GM12872 (cell line): Measurements from ENCODE around the gene MYH6.

Experiments
- TF ChIP-seq, protein P1 (sequence below): IDR thresholded peaks from 3 replicates; pipeline ENCODE4 v1.5.1; 2011; ENCODE audit warnings: low read depth, mild to moderate bottlenecking, low read length, moderate library complexity; ENCODE audit not compliant: insufficient read depth

The MYH6 gene

DNA sequence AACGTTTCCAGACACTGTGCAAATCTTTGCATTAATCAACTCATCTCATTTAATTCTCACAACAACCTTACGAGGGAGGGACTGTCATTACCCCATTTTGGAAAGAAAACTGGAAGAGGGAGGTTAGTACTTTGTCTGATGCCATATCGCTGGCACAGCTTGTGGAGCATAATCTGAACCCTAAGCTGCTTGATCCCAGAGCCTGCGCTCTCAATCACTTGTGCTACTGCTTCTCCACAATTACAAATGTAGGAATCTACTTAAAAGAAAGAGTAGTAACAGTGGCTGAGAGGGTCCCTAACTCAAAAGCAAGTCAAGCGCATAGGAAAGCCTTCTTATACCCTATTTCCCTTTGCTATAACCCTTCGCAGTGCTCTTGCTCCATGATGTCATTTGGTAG is 46.3 kb downstream of the MYH6 start:
- TF ChIP-seq, protein P1, sequence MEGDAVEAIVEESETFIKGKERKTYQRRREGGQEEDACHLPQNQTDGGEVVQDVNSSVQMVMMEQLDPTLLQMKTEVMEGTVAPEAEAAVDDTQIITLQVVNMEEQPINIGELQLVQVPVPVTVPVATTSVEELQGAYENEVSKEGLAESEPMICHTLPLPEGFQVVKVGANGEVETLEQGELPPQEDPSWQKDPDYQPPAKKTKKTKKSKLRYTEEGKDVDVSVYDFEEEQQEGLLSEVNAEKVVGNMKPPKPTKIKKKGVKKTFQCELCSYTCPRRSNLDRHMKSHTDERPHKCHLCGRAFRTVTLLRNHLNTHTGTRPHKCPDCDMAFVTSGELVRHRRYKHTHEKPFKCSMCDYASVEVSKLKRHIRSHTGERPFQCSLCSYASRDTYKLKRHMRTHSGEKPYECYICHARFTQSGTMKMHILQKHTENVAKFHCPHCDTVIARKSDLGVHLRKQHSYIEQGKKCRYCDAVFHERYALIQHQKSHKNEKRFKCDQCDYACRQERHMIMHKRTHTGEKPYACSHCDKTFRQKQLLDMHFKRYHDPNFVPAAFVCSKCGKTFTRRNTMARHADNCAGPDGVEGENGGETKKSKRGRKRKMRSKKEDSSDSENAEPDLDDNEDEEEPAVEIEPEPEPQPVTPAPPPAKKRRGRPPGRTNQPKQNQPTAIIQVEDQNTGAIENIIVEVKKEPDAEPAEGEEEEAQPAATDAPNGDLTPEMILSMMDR: no peak

- TF ChIP-seq, protein P1: no peak
Observed at GRCh38 chr14:23361320-23361719, 46.8 kb downstream of the MYH6 start.

DNA sequence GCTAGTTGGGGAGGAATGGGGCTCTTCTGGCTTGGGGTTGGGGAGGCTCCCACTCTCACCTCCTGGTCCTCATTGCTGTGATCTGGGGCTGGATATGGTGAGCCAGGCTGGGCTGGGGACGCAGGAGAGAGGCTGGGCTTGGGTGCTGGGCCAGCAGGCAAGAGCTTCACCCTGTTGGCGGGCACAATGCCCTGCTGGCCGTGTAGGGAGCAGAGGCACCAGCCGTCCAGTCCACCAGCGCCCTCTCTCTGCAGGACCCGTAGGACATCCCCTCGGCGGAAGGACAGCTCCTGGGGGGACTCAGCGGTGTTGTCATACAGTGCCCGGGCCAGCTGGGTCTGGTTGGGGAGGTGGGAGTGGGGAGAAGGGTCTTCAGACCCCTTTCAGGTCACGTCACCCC is 47.6 kb downstream of the MYH6 start:
- TF ChIP-seq, protein P1: no peak

DNA sequence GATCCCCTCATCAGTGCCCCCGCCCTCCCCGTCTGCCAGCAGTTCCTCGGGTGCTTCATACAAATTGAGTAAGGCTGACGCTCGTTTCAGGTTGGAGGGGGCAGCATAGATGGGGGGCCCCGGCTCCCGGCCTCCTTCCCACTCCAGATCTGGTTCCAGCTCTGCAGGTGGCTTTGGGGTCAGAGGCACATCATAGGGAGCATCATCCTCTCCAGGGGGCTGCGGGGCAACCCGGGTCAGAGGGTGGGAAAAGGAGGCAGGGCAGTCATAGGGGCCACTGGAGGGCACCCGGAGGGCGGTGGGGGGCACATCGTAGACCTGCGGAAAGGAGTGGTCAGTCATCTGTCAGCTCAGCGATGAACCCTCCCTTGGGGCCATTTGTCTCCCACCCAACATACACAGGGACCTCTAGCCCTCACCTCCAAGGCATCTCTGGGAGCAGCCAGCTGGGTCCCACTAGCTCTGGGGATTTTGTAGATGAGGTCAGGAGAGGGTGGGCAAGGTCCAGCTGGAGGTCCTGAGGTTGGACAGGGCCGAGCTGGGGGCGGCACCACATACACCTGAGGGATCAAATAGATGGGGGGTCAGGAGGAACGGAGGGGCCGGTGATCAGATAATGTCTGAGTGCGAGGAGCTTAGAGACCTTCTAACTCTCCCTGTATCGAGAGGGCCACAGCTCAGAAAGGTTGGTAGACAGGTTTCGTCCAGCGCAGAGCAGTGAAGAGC is 48.2 kb downstream of the MYH6 start:
- TF ChIP-seq, protein P1: no peak

DNA sequence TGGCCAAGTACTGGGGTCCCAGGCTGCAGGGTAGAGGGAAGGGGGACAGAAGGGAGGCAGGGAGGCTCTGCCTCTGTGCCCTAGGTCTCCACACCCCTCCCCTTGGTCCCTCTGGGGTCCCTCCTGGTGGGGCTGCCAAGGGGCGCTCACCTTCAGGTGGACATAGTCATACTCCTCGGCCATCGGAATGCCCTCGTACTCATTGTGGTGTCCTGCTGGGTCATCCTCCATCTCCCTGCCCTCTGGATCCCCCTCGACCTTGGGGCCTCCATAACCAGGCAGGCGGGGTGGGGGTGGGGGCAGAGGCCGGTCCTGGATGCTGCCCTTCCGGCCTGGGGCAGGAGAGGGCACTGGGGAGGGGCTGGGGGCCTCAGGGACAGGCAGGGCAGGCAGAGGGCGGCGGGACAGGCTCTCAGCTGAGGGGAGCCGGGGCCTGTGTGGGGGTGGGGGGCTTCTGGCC is 48.9 kb downstream of the MYH6 start:
- TF ChIP-seq, protein P1: no peak

DNA sequence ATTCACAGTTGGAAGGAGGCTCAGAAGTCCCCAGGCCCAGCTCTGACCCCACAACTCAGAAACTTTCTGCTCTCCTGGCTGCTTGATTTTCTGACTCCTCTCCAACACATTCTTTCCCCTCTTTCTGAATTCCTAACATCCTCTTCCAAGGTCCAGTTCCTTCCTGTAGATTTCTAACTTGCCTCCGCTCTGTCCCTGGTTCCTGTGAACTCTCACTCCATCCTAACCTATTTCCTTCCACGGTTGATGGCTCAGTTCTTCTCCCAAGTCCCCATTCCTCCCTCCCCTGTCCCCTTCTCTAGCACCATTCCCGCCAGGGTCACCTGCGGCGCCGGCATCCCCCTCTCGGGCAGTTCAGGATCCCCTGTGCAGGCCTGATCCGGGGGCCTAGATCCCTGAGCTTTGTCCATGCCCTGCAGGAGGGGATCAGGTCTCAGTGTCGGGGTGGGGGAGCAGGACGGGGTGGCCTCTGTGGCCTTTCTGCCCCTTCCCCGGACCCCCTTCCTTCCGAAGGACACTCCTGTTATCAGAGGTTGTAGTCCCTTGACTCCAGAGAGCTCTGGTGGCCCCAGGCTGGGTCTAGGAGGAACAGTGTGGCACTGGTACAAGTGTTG is 49.4 kb downstream of the MYH6 start:
- TF ChIP-seq, protein P1: no peak

DNA sequence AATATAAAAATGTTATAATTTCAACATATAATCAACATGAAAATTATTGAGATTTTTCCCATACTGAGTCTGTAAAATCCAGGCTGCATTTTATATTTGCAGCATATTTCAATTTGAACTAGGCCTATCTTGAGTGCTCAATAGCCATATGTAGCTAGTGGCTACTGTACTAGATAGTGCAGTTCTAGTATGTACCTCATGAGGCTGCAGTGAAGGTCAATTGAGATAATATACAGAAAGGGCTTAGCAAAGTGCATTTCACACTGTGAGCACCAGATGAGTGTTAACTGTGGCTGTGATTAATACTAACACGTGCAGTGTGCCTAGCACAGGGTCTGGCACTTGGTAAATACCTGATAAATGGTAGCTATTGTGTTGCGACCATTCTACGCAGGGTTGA is 50.0 kb downstream of the MYH6 start:
- TF ChIP-seq, protein P1: no peak
